Anterior cingulate cortex (tissue), 58 donors: ENCODE measurements around the gene FPR3.
"Not testable (repeated sequence)": the region's sequence is repeated elsewhere in the genome, so short reads cannot be mapped to it uniquely, and the experiment has no call there.

ENCODE experiments used
- DNase-seq, 58 donors: peaks; one replicate each; lab custom pipeline; 2025; lab: John Stamatoyannopoulos, UW

The FPR3 gene

GRCh38 chr19:51794885-51795490 is at the start of gene FPR3:
Gene FPR3 (plus strand): TSS chr19:51795157. CDS start chr19:51823749, 28,592 bp downstream.
- DNase-seq = no peak

GRCh38 chr19:51746731-51747130 is 48.2 kb upstream of the FPR3 start:
- no peak for DNase-seq

GRCh38 chr19:51749979-51750378 is 45.0 kb upstream of the FPR3 start:
- no peak for DNase-seq

- DNase-seq = no peak
These were observed 44.4 kb upstream of the FPR3 start for GRCh38 chr19:51750400-51751094.

GRCh38 chr19:51751655-51752054 is 43.3 kb upstream of the FPR3 start, which contains the start of gene FPR1:
Gene FPR1 (minus strand): TSS chr19:51751878. CDS start chr19:51746994, 4,884 bp downstream.
- peak in 6 of 58 donors; percentile 4 to 15 (median 12) for DNase-seq

- DNase-seq = peak in 3 of 58 donors; percentile 1 to 35 (median 1)
These were observed 40.8 kb upstream of the FPR3 start for GRCh38 chr19:51754109-51754508.

GRCh38 chr19:51754770-51755169 is 40.2 kb upstream of the FPR3 start:
- DNase-seq = no peak

GRCh38 chr19:51755571-51755970 is 39.4 kb upstream of the FPR3 start:
- no peak for DNase-seq

- no peak for DNase-seq
These were observed 34.1 kb upstream of the FPR3 start, which contains the start of gene FPR2 for GRCh38 chr19:51760697-51761356. Gene FPR2 (plus strand): TSS chr19:51761180. CDS start chr19:51768659, 7,479 bp downstream.

- DNase-seq = no peak
These were observed 33.3 kb upstream of the FPR3 start for GRCh38 chr19:51761696-51762095.

- no peak for DNase-seq
These were observed 29.9 kb upstream of the FPR3 start for GRCh38 chr19:51765086-51765485.

GRCh38 chr19:51766461-51766860 is 28.5 kb upstream of the FPR3 start:
- DNase-seq = no peak

GRCh38 chr19:51771376-51772130 is 23.4 kb upstream of the FPR3 start:
- peak in 1 of 58 donors; percentile 2 for DNase-seq

- DNase-seq = no peak
These were observed 22.0 kb upstream of the FPR3 start for GRCh38 chr19:51772977-51773376.

GRCh38 chr19:51776561-51776960 is 18.4 kb upstream of the FPR3 start:
- DNase-seq = not testable (repeated sequence)

GRCh38 chr19:51777570-51778462 is 17.1 kb upstream of the FPR3 start:
- peak in 47 of 58 donors; percentile 1 to 72 (median 33) for DNase-seq

GRCh38 chr19:51779181-51779580 is 15.8 kb upstream of the FPR3 start:
- no peak for DNase-seq

GRCh38 chr19:51779703-51780102 is 15.3 kb upstream of the FPR3 start:
- DNase-seq = no peak

- no peak for DNase-seq
These were observed 14.7 kb upstream of the FPR3 start for GRCh38 chr19:51780270-51780669.

GRCh38 chr19:51781999-51782398 is 13.0 kb upstream of the FPR3 start:
- no peak for DNase-seq
